ENCODE results near the gene ITGB1BP1.

ITGB1BP1 gene

DNA sequence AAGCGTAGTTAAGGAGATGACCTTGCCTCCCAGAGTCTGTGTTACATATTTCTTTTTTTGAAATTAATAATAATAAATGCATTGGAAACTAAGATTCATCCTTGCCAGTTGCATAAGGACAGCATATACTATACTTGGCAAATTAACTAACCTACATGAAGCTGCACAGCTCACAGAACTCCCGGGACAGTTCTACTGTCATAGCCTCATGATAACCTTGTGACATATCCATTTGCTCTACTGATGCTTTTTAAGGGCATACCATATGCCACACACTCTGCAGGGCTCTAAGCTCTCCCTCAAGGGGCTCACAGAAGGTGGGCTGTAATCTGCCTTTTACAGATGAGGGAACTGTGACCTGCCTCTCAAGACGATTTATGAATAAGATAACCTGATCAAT, 3.8 kb downstream of the ITGB1BP1 start:
- in situ Hi-C loops (cut with HindIII; ENCODE audit: low sequenced_read_pairs): no loop called here
- no peak overlapping the region for H3K4me3 ChIP-seq (ENCODE audit: low read depth, low read length)
- TF ChIP-seq, protein P1, sequence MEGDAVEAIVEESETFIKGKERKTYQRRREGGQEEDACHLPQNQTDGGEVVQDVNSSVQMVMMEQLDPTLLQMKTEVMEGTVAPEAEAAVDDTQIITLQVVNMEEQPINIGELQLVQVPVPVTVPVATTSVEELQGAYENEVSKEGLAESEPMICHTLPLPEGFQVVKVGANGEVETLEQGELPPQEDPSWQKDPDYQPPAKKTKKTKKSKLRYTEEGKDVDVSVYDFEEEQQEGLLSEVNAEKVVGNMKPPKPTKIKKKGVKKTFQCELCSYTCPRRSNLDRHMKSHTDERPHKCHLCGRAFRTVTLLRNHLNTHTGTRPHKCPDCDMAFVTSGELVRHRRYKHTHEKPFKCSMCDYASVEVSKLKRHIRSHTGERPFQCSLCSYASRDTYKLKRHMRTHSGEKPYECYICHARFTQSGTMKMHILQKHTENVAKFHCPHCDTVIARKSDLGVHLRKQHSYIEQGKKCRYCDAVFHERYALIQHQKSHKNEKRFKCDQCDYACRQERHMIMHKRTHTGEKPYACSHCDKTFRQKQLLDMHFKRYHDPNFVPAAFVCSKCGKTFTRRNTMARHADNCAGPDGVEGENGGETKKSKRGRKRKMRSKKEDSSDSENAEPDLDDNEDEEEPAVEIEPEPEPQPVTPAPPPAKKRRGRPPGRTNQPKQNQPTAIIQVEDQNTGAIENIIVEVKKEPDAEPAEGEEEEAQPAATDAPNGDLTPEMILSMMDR (IDR thresholded peaks at IDR 0.05; ENCODE audit: low read depth, low read length): no peak
- no peak for DNase-seq (ENCODE audit: low read depth, low spot score)

- in situ Hi-C loops (cut with HindIII; ENCODE audit: low sequenced_read_pairs): no loop called here
These were observed 4.6 kb downstream of the ITGB1BP1 start for GRCh38 chr2:9418746-9419145.

DNA sequence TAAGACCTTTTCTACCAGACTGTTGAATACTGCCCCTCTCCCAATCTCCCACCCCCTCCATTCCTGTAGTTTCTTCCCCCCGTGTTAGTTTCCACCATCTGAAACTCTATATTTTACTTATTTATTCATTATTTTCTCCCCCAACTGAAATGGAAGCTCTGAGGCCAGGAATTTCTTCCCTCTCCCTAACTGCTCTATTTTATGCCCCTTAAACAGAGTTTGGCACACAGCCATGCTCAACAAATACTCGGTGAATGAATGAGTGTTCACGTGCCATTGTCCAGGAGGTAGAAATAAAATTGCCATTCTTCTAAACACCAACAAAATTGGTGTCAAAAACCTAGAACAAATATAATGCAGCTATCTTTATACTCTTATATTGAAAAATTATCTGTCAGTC, 5.6 kb downstream of the ITGB1BP1 start:
- in situ Hi-C loops (cut with HindIII; ENCODE audit: low sequenced_read_pairs): no loop called here
- TF ChIP-seq, protein P1 (IDR thresholded peaks at IDR 0.05; ENCODE audit: low read depth, low read length): no peak
- H3K4me3 ChIP-seq (ENCODE audit: low read depth, low read length): no peak overlapping the region
- DNase-seq (ENCODE audit: low read depth, low spot score): no peak

More at GRCh38 chr2:9418746-9419145, 4.6 kb downstream of the ITGB1BP1 start:
- H3K4me3 ChIP-seq (ENCODE audit: low read depth, low read length): no peak overlapping the region
- no peak for DNase-seq (ENCODE audit: low read depth, low spot score)
- TF ChIP-seq, protein P1 (IDR thresholded peaks at IDR 0.05; ENCODE audit: low read depth, low read length): no peak

DNA sequence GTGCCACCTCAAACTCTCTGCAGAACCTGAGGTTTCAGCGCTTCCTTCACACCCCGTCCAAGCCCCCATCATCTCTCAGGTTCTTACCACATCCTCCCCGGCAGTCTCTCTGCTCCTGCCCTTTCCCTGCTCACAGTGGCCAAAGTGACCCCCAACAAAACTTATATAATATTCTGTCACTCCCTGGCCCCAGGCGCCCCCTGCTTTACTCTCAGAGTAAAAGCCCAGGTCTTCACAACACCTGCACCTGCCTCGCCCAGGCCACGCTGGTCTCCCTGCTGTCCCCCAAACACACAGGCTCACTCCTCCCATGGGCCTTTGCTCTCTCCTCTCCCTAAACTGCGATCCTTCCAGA, 6.4 kb downstream of the ITGB1BP1 start:
- TF ChIP-seq, protein P1 (IDR thresholded peaks at IDR 0.05; ENCODE audit: low read depth, low read length): no peak
- in situ Hi-C loops (cut with HindIII; ENCODE audit: low sequenced_read_pairs): no loop called here

GRCh38 chr2:9416267-9416961, 6.9 kb downstream of the ITGB1BP1 start:
- in situ Hi-C loops (cut with HindIII; ENCODE audit: low sequenced_read_pairs): no loop called here
- no peak for DNase-seq (ENCODE audit: low read depth, low spot score)
- TF ChIP-seq, protein P1 (IDR thresholded peaks at IDR 0.05; ENCODE audit: low read depth, low read length): no peak
- no peak overlapping the region for H3K4me3 ChIP-seq (ENCODE audit: low read depth, low read length)

More for the DNA sequence above, 6.4 kb downstream of the ITGB1BP1 start:
- no peak overlapping the region for H3K4me3 ChIP-seq (ENCODE audit: low read depth, low read length)
- DNase-seq (ENCODE audit: low read depth, low spot score): no peak

- no peak overlapping the region for H3K4me3 ChIP-seq (ENCODE audit: low read depth, low read length)
- TF ChIP-seq, protein P1 (IDR thresholded peaks at IDR 0.05; ENCODE audit: low read depth, low read length): no peak
- in situ Hi-C loops (cut with HindIII; ENCODE audit: low sequenced_read_pairs): no loop called here
- DNase-seq (ENCODE audit: low read depth, low spot score): no peak
These were observed 7.7 kb downstream of the ITGB1BP1 start for GRCh38 chr2:9415516-9416169.
